ENCODE results near the gene TARBP1. TPM values are rescaled to one million over a fixed set of nuclear protein-coding genes. Genes with fewer than 3 reads are reported as not detected.
A peak's percentile ranks its signal among the peaks of the same experiment; 100 is the strongest.

TARBP1 gene
- total and polyA plus RNA-seq, 4 experiments from 2014 or later: 10.0 to 27.5 (median 20.0) TPM

- intact Hi-C loops (cut with micrococcal nuclease): no loop called here
- peaks cover 32 to 38% of the 10 kb centered on the region in 2 donors for H3K36me3 Mint-ChIP-seq
- POLR2A ChIA-PET (ENCODE audit: partially characterized antibody): no interaction called here
Observed at GRCh38 chr1:234413990-234414389, 65.0 kb downstream of the TARBP1 start.

GRCh38 chr1:234413485-234413884, 65.5 kb downstream of the TARBP1 start:
- POLR2A ChIA-PET (ENCODE audit: partially characterized antibody): no interaction called here
- H3K36me3 ChIP-seq (ENCODE audit: insufficient read depth, low read length): no peaks in the 10 kb centered on the region
- peaks cover 7 to 13% (median 9%) of the 10 kb centered on the region in 4 donors for H3K4me1 Mint-ChIP-seq
- H3K9me3 Mint-ChIP-seq: peaks cover 0 to 2% (median 0%) of the 10 kb centered on the region in 8 donors
- no peaks in the 10 kb centered on the region for H3K27me3 Mint-ChIP-seq
- H3K27ac ChIP-seq (ENCODE audit: low read depth, low read length): no peak overlapping the region
- H3K4me1 ChIP-seq (ENCODE audit: insufficient read depth, low read length): peaks cover 8% of the 10 kb centered on the region
- no peak overlapping the region for H3K27ac Mint-ChIP-seq
- H3K9me3 ChIP-seq (ENCODE audit: control insufficient read depth in 1 of 2, low read length in 2 of 2): no peaks in the 10 kb centered on the region
- DNase-seq: no peak
- CTCF ChIA-PET (ENCODE audit: partially characterized antibody): interaction anchor here (1.0 to 1.5 kb wide), 2 partner anchors 91 to 103 kb away, joined by 5 read pairs; no protein-coding TSS in a partner anchor
- H3K27me3 ChIP-seq (ENCODE audit: insufficient read depth, low read length): no peaks in the 10 kb centered on the region
- intact Hi-C loops (cut with micrococcal nuclease): no loop called here
- H3K4me3 Mint-ChIP-seq: peak overlapping the region in 1 of 8 donors; percentile 26
- H3K4me3 ChIP-seq (ENCODE audit: low read length in 2 of 2): no peak overlapping the region
- peaks cover 29 to 36% of the 10 kb centered on the region in 2 donors for H3K36me3 Mint-ChIP-seq

More at GRCh38 chr1:234413990-234414389, 65.0 kb downstream of the TARBP1 start:
- peaks cover 6% of the 10 kb centered on the region for H3K4me1 ChIP-seq (ENCODE audit: insufficient read depth, low read length)
- H3K27me3 ChIP-seq (ENCODE audit: insufficient read depth, low read length): no peaks in the 10 kb centered on the region
- no peak overlapping the region for H3K4me3 ChIP-seq (ENCODE audit: low read length in 2 of 2)
- no peaks in the 10 kb centered on the region for H3K9me3 ChIP-seq (ENCODE audit: control insufficient read depth in 1 of 2, low read length in 2 of 2)
- no peak for DNase-seq
- H3K4me1 Mint-ChIP-seq: peaks cover 3 to 8% (median 5%) of the 10 kb centered on the region in 4 donors
- CTCF ChIA-PET (ENCODE audit: partially characterized antibody): interaction anchor here (1.5 kb wide), 1 partner anchor 91 kb away, joined by 5 read pairs; no protein-coding TSS in a partner anchor
- no peak overlapping the region for H3K27ac ChIP-seq (ENCODE audit: low read depth, low read length)
- H3K4me3 Mint-ChIP-seq: no peak overlapping the region
- no peaks in the 10 kb centered on the region for H3K36me3 ChIP-seq (ENCODE audit: insufficient read depth, low read length)
- H3K9me3 Mint-ChIP-seq: peaks cover 0 to 2% (median 0%) of the 10 kb centered on the region in 8 donors
- no peaks in the 10 kb centered on the region for H3K27me3 Mint-ChIP-seq
- no peak overlapping the region for H3K27ac Mint-ChIP-seq

DNA sequence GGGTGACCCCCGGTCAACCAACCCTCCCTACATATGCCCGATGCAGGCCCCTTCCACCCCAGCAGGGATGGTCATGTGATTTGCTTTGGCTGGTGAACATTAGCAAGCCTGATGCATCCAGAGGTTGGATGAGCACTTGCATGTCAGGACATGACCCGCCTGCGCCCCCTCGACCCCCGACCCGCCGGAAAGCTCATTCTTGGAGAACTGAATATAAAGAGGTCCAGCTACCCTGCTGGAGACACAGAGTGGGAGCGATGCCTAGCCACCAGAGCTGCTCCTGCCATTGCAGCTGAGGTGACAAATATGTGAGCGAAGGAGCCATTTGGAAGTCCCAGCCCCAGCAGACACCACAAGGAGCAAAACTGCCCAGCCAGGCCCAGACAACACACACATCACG, 66.1 kb downstream of the TARBP1 start:
- H3K36me3 Mint-ChIP-seq: peaks cover 27 to 36% of the 10 kb centered on the region in 2 donors
- no peak overlapping the region for H3K4me3 ChIP-seq (ENCODE audit: low read length in 2 of 2)
- no peak overlapping the region for H3K27ac ChIP-seq (ENCODE audit: low read depth, low read length)
- intact Hi-C loops (cut with micrococcal nuclease): no loop called here
- POLR2A ChIA-PET (ENCODE audit: partially characterized antibody): no interaction called here
- H3K27ac Mint-ChIP-seq: peak overlapping the region in 2 of 7 donors; percentile 19 to 43
- H3K4me1 Mint-ChIP-seq: peaks cover 8 to 18% (median 14%) of the 10 kb centered on the region in 4 donors
- peaks cover 14% of the 10 kb centered on the region for H3K4me1 ChIP-seq (ENCODE audit: insufficient read depth, low read length)
- no peaks in the 10 kb centered on the region for H3K27me3 Mint-ChIP-seq
- DNase-seq: no peak
- H3K9me3 ChIP-seq (ENCODE audit: control insufficient read depth in 1 of 2, low read length in 2 of 2): no peaks in the 10 kb centered on the region
- H3K36me3 ChIP-seq (ENCODE audit: insufficient read depth, low read length): no peaks in the 10 kb centered on the region
- H3K9me3 Mint-ChIP-seq: peaks cover 0 to 2% (median 0%) of the 10 kb centered on the region in 8 donors
- no peaks in the 10 kb centered on the region for H3K27me3 ChIP-seq (ENCODE audit: insufficient read depth, low read length)
- CTCF ChIA-PET (ENCODE audit: partially characterized antibody): interaction anchor here (1.0 to 1.5 kb wide), 2 partner anchors 90 to 103 kb away, joined by 5 read pairs; no protein-coding TSS in a partner anchor
- H3K4me3 Mint-ChIP-seq: no peak overlapping the region

DNA sequence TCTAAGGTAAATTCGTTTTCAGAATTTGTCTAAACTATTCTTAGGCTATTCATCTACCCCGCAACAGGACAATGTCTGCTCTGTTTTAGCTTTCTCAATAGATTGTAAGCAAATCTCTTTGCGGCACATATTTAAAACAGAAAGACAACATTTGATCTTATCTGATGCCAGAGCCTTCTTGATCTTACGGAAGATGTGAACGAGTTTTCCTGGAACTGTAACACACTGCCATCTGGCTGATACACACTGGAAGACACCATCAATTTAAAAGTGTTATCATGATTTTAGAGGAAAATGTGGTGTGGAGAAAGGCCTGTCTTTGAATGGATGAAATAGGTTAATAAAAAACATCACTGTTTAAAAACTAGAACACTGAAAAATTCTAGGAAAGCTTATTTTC, 69.7 kb downstream of the TARBP1 start:
- H3K27me3 Mint-ChIP-seq: no peaks in the 10 kb centered on the region
- Histone ChIP-seq H3K27me3 (ENCODE audit: insufficient read depth, low read length) (no peaks in the 10 kb centered on the region), H3K36me3 (ENCODE audit: insufficient read depth, low read length) (no peaks in the 10 kb centered on the region), H3K27ac (ENCODE audit: low read depth, low read length) (peak overlapping the region; percentile 62), H3K9me3 (ENCODE audit: control insufficient read depth in 1 of 2, low read length in 2 of 2) (no peaks in the 10 kb centered on the region), H3K4me3 (ENCODE audit: low read length in 2 of 2) (peak overlapping the region in 1 of 2 donors; percentile 22), H3K4me1 (ENCODE audit: insufficient read depth, low read length) (peaks cover 18% of the 10 kb centered on the region)
- DNase-seq: peak; percentile 48 to 74 (median 65)
- peaks cover 0 to 2% (median 0%) of the 10 kb centered on the region in 8 donors for H3K9me3 Mint-ChIP-seq
- peak overlapping the region; percentile 68 to 91 (median 83) for H3K4me3 Mint-ChIP-seq
- ChIA-PET CTCF (ENCODE audit: partially characterized antibody) (interaction anchor here (0.8 to 8.4 kb wide), 12 partner anchors 11 to 98 kb away, joined by 3 to 91 read pairs (median 5); partner anchors contain the start of gene COA6), POLR2A (ENCODE audit: partially characterized antibody) (interaction anchor here (0.8 to 10.1 kb wide), 9 partner anchors 9 to 86 kb away, joined by 3 to 101 read pairs (median 4); partner anchors contain the start of genes COA6 and TARBP1)
- intact Hi-C loops (cut with micrococcal nuclease): loop anchor here (1.0 kb wide), 4 partner anchors 16 to 86 kb away; partner anchors contain the start of gene COA6
- peaks cover 9 to 30% (median 17%) of the 10 kb centered on the region in 4 donors for H3K4me1 Mint-ChIP-seq
- peaks cover 8 to 15% of the 10 kb centered on the region in 2 donors for H3K36me3 Mint-ChIP-seq
- peak overlapping the region; percentile 79 to 99 (median 96) for H3K27ac Mint-ChIP-seq

GRCh38 chr1:234408757-234409156, 70.2 kb downstream of the TARBP1 start:
- H3K36me3 Mint-ChIP-seq: peaks cover 8 to 13% of the 10 kb centered on the region in 2 donors
- H3K27ac Mint-ChIP-seq: peak overlapping the region; percentile 79 to 99 (median 96)
- ChIA-PET CTCF (ENCODE audit: partially characterized antibody) (interaction anchor here (0.7 to 8.4 kb wide), 11 partner anchors 10 to 97 kb away, joined by 3 to 91 read pairs (median 5); partner anchors contain the start of gene COA6), POLR2A (ENCODE audit: partially characterized antibody) (interaction anchor here (1.0 to 10.1 kb wide), 6 partner anchors 9 to 86 kb away, joined by 3 to 101 read pairs (median 5); partner anchors contain the start of gene COA6)
- Histone ChIP-seq H3K4me1 (ENCODE audit: insufficient read depth, low read length) (peaks cover 18% of the 10 kb centered on the region), H3K27me3 (ENCODE audit: insufficient read depth, low read length) (no peaks in the 10 kb centered on the region), H3K36me3 (ENCODE audit: insufficient read depth, low read length) (no peaks in the 10 kb centered on the region), H3K4me3 (ENCODE audit: low read length in 2 of 2) (peak overlapping the region in 1 of 2 donors; percentile 22), H3K27ac (ENCODE audit: low read depth, low read length) (peak overlapping the region; percentile 62), H3K9me3 (ENCODE audit: control insufficient read depth in 1 of 2, low read length in 2 of 2) (no peaks in the 10 kb centered on the region)
- peak overlapping the region; percentile 68 to 91 (median 83) for H3K4me3 Mint-ChIP-seq
- peak; percentile 62 to 83 (median 83) for DNase-seq
- intact Hi-C loops (cut with micrococcal nuclease): loop anchor here (1.0 kb wide), 5 partner anchors 8 to 85 kb away; partner anchors contain the start of gene COA6
- no peaks in the 10 kb centered on the region for H3K27me3 Mint-ChIP-seq
- peaks cover 9 to 30% (median 17%) of the 10 kb centered on the region in 4 donors for H3K4me1 Mint-ChIP-seq
- peaks cover 0 to 2% (median 0%) of the 10 kb centered on the region in 8 donors for H3K9me3 Mint-ChIP-seq

GRCh38 chr1:234406871-234407270, 72.1 kb downstream of the TARBP1 start:
- H3K27me3 Mint-ChIP-seq: no peaks in the 10 kb centered on the region
- no peak overlapping the region for H3K4me3 Mint-ChIP-seq
- ChIA-PET CTCF (ENCODE audit: partially characterized antibody) (interaction anchor here (1.0 to 8.4 kb wide), 3 partner anchors 13 to 97 kb away, joined by 3 to 91 read pairs (median 8); no protein-coding TSS in a partner anchor), POLR2A (ENCODE audit: partially characterized antibody) (interaction anchor here (1.4 to 10.1 kb wide), 2 partner anchors 8 to 34 kb away, joined by 6 to 101 read pairs; partner anchors contain the start of gene COA6)
- no peaks in the 10 kb centered on the region for H3K36me3 ChIP-seq (ENCODE audit: insufficient read depth, low read length)
- intact Hi-C loops (cut with micrococcal nuclease): no loop called here
- peaks cover 18 to 43% (median 28%) of the 10 kb centered on the region in 4 donors for H3K4me1 Mint-ChIP-seq
- no peaks in the 10 kb centered on the region for H3K9me3 ChIP-seq (ENCODE audit: control insufficient read depth in 1 of 2, low read length in 2 of 2)
- peaks cover 0 to 2% (median 0%) of the 10 kb centered on the region in 8 donors for H3K9me3 Mint-ChIP-seq
- no peak overlapping the region for H3K27ac ChIP-seq (ENCODE audit: low read depth, low read length)
- peaks cover 2 to 7% of the 10 kb centered on the region in 2 donors for H3K36me3 Mint-ChIP-seq
- peaks cover 24% of the 10 kb centered on the region for H3K4me1 ChIP-seq (ENCODE audit: insufficient read depth, low read length)
- H3K27me3 ChIP-seq (ENCODE audit: insufficient read depth, low read length): no peaks in the 10 kb centered on the region
- peak overlapping the region; percentile 6 to 90 (median 59) for H3K27ac Mint-ChIP-seq
- no peak overlapping the region for H3K4me3 ChIP-seq (ENCODE audit: low read length in 2 of 2)
- no peak for DNase-seq

- Histone ChIP-seq H3K36me3 (ENCODE audit: insufficient read depth, low read length) (no peaks in the 10 kb centered on the region), H3K27ac (ENCODE audit: low read depth, low read length) (no peak overlapping the region), H3K4me3 (ENCODE audit: low read length in 2 of 2) (no peak overlapping the region), H3K27me3 (ENCODE audit: insufficient read depth, low read length) (no peaks in the 10 kb centered on the region), H3K9me3 (ENCODE audit: control insufficient read depth in 1 of 2, low read length in 2 of 2) (no peaks in the 10 kb centered on the region), H3K4me1 (ENCODE audit: insufficient read depth, low read length) (peaks cover 36% of the 10 kb centered on the region)
- no peak for DNase-seq
- ChIA-PET POLR2A (ENCODE audit: partially characterized antibody) (interaction anchor here (10.1 kb wide), 1 partner anchor 32 kb away, joined by 101 read pairs; the partner anchor contains the start of gene COA6), CTCF (ENCODE audit: partially characterized antibody) (interaction anchor here (1.7 to 8.4 kb wide), 3 partner anchors 12 to 80 kb away, joined by 7 to 91 read pairs (median 8); partner anchors contain the start of gene COA6)
- Mint-ChIP-seq H3K36me3 (no peaks in the 10 kb centered on the region), H3K4me3 (no peak overlapping the region), H3K9me3 (no peaks in the 10 kb centered on the region), H3K27me3 (no peaks in the 10 kb centered on the region), H3K4me1 (peaks cover 29 to 55% (median 39%) of the 10 kb centered on the region in 4 donors), H3K27ac (peak overlapping the region in 6 of 7 donors; percentile 1 to 81 (median 46))
- intact Hi-C loops (cut with micrococcal nuclease): no loop called here
Observed at GRCh38 chr1:234405676-234406075, 73.3 kb downstream of the TARBP1 start.

Data from CD4-positive, alpha-beta memory T cell (primary cell).